Measurements from ENCODE around the gene CEP85. TPM values are rescaled to one million over a fixed set of nuclear protein-coding genes. Genes with fewer than 3 reads are reported as not detected.

Gene CEP85
- total and polyA plus RNA-seq, 9 of the 15 experiments (the other 6 are each of a cell fraction or from before 2014, with no cell fraction given) = 42.1 to 140 (median 92.6) TPM

- TF ChIP-seq NR3C1 (CRISPR knock-in tag; IDR thresholded peaks at IDR 0.05) (no peak), ZNF3 (CRISPR knock-in tag; IDR thresholded peaks at IDR 0.05) (no peak), HMGN3 (IDR thresholded peaks at IDR 0.05; ENCODE audit: borderline replicate concordance, extremely low read depth, insufficient read length, low read depth, low read length) (no peak), POU5F1 (IDR thresholded peaks at IDR 0.05; ENCODE audit: borderline replicate concordance, low read depth, low read length, partially characterized antibody) (no peak), ZFP1 (CRISPR knock-in tag; IDR thresholded peaks at IDR 0.05) (no peak), TAL1 (IDR thresholded peaks at IDR 0.05) (no peak), FOXJ2 (tag; IDR thresholded peaks at IDR 0.05) (no peak), FOXP1 (CRISPR knock-in tag; IDR thresholded peaks at IDR 0.05) (no peak), USF2 (CRISPR knock-in tag; IDR thresholded peaks at IDR 0.05) (no peak), MXD1 (CRISPR knock-in tag; IDR thresholded peaks at IDR 0.05; ENCODE audit: borderline replicate concordance, poor library complexity, severe bottlenecking) (no peak)
- TF ChIP-seq, protein P1, sequence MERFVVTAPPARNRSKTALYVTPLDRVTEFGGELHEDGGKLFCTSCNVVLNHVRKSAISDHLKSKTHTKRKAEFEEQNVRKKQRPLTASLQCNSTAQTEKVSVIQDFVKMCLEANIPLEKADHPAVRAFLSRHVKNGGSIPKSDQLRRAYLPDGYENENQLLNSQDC (CRISPR knock-in tag; IDR thresholded peaks at IDR 0.05) = no peak
- TF ChIP-seq, protein P2, sequence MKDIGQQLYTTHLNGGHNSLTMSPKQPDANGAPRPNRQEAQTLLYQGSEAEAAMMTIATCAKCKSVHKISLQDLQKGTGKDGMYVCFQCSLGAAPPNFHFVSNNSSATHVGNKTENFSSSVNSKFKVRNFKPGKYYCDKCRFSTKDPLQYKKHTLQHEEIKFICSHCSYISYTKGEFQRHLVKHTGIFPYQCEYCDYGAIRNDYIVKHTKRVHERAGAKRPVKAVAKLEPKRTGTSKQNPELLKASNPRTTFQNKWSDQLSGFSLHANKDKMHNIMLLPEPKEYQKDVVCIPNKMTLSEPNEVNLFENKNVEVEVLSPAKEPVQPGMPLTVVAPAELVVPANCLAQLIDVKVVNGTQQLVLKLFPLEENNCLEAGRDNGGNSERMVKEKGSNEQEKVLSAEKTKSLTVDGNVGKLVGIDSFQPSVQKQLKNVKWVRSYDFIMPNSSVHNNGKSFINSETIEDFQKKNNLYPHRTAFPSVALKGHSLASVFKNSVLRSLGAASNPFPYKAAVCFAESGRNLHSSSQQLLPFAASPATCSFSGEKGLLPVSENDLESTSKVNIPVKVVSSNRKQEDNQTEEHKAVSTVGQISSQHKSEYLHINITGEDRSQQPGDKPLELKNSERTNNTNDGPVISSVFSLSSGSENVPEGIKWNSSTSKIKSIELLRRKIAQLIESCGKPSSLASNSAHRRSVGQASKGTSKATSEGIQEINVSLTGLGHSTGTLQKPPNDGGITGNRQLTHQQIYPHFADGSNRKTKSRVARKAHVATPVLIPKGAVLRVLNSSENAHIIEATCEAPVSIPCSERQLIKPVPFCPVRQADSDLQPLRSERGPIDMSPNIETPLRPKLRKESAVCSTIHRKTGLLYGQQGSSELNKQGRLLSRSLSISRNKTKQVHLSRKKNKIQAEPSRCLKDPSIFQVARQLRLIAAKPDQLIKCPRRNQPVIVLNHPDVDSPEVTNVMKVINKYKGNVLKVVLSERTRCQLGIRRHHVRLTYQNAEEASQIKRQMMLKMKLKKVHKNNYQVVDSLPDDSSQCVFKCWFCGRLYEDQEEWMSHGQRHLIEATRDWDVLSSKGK (CRISPR knock-in tag; IDR thresholded peaks at IDR 0.05) = no peak
- TF ChIP-seq, protein P3, sequence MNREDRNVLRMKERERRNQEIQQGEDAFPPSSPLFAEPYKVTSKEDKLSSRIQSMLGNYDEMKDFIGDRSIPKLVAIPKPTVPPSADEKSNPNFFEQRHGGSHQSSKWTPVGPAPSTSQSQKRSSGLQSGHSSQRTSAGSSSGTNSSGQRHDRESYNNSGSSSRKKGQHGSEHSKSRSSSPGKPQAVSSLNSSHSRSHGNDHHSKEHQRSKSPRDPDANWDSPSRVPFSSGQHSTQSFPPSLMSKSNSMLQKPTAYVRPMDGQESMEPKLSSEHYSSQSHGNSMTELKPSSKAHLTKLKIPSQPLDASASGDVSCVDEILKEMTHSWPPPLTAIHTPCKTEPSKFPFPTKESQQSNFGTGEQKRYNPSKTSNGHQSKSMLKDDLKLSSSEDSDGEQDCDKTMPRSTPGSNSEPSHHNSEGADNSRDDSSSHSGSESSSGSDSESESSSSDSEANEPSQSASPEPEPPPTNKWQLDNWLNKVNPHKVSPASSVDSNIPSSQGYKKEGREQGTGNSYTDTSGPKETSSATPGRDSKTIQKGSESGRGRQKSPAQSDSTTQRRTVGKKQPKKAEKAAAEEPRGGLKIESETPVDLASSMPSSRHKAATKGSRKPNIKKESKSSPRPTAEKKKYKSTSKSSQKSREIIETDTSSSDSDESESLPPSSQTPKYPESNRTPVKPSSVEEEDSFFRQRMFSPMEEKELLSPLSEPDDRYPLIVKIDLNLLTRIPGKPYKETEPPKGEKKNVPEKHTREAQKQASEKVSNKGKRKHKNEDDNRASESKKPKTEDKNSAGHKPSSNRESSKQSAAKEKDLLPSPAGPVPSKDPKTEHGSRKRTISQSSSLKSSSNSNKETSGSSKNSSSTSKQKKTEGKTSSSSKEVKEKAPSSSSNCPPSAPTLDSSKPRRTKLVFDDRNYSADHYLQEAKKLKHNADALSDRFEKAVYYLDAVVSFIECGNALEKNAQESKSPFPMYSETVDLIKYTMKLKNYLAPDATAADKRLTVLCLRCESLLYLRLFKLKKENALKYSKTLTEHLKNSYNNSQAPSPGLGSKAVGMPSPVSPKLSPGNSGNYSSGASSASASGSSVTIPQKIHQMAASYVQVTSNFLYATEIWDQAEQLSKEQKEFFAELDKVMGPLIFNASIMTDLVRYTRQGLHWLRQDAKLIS (CRISPR knock-in tag; IDR thresholded peaks at IDR 0.05) = no peak
- TF ChIP-seq, protein P4, sequence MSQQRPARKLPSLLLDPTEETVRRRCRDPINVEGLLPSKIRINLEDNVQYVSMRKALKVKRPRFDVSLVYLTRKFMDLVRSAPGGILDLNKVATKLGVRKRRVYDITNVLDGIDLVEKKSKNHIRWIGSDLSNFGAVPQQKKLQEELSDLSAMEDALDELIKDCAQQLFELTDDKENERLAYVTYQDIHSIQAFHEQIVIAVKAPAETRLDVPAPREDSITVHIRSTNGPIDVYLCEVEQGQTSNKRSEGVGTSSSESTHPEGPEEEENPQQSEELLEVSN (IDR thresholded peaks at IDR 0.05; ENCODE audit: borderline replicate concordance in 1 of 2, extremely low read depth in 1 of 2, insufficient read depth in 1 of 2, insufficient read length in 1 of 2, low read depth in 1 of 2, low read length in 1 of 2, poor library complexity in 1 of 2, severe bottlenecking in 1 of 2) = no peak
Observed at GRCh38 chr1:26288311-26288941, 54.4 kb downstream of the CEP85 start (continued).

Measured in K562 (cell line).